Measurements from ENCODE around the gene DENND2C.

DENND2C gene

GRCh38 chr1:114677691-114678090, 7.8 kb upstream of the DENND2C start:
- DNase-seq = no peak

- no peak for DNase-seq
Observed at GRCh38 chr1:114676115-114676514, 6.3 kb upstream of the DENND2C start.

GRCh38 chr1:114671939-114672275, 2.1 kb upstream of the DENND2C start:
- no peak for DNase-seq

- DNase-seq = no peak
Observed at GRCh38 chr1:114671011-114671938, 1.4 kb upstream of the DENND2C start.

DNA sequence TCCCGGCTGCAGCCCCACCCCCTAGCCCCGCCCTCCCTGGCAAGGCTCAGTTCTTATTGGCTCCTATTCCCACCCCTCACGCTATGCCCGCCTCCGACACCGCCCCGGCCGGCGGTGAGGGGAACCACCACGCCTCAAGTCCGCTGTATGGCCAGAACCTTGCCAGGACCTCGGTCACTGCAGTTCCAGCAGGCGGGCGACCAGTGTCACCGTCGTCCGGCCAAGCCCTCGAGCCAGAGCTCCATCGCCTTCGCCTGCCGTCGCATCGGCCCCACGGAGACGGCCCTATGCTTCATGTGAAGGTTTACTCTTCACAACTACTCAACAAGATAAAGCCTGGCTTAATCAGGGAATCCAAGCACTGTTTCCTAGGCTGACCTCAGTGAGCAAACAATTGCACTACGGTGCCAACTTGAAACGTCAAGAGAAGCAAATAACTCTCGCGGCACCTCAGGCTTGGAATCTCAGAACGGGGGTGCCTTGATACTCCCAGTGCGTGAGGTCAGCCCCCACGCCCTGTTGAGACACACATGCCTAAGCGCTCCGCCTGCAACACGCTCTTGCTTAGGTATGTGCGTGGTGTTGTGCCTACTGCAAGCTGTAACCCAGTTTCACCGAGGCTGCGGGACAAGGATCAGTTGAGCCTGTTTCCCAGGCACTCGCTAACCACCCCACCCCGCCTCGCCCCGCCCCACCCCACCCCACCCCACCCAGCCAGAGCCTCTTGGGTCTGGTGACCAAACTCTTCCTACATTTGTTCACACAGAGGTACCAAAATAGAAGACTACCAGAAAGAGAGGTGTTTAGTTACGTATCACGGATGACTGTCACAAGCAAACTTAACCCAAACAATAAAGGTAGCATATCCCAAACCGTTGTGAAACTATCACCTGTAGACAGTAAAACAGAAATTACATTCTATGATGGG, 498 bp upstream of the DENND2C start:
- DNase-seq = peak; percentile 85

DNA sequence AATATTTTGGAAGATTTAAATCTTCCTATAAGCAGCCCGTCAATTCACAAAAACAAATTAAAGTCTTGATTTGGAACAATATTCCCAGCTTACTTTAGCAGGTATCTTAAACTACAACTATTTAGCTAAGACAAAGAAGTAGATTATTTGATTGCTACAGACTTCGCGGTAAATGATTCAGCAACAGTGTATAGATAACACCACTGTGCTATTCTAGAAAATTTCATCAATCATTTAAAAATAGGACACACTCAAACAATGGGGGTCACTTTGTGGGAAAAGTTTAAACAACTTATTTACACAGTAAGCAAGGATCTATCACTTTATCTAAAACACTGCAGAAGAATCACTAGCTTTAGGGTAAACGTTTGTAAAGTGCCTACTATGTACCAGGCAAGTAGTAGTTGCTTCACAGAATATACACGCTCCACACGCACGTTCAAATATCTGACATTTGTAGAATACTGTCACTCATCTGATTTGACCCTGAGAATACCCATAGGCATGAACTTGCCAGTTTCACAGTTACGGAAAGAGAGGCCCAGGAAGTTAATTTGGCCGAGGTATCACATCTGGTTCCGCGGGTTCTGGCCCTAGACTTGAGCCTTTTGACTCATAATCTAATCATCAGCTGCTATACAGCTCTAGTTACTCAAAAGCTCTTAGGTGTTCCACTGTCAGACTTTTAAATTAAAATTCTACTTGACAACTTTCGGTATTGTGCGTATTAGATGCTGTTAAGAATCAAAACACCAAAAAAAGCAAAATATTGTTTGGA, 876 bp downstream of the DENND2C start:
- no peak for DNase-seq

DNA sequence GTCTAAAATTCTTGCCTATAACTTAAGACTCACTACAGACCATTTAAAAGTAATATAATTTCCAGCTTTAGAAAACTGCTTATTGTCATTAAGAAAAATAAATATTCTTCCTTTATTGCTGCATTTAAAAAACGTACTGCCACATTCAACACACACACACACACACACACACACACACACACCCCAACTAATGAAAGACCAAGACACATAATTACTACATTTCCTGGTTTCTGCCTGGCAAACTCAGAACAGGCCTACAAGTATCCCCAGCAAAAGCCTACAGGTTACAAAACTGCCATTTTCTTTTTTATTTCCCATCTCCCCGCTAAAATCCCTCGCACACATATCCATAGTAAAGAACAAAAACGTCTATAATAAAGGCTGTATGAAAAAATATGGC, 1.5 kb downstream of the DENND2C start:
- DNase-seq = no peak

GRCh38 chr1:114666954-114667353, 2.9 kb downstream of the DENND2C start:
- DNase-seq = no peak

DNA sequence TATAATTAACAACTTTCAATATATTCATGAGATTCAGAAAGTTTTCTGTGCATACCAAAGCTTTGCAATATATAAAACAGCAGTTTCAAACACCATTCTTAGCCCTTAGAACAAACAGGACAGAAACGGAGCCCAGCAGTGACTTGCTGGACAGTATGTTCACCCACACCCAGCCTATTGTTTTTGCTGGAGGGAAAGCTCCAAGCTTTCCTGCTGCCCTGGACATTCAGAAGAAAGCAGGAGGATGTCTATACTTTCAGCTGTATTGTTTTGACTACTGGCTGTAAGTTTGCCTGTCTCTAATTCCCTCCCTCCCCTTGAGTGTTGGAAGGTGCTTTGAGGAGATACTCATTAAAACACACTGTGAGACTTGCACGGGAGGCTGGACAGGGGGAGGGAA, 9.6 kb downstream of the DENND2C start:
- DNase-seq = no peak

DNA sequence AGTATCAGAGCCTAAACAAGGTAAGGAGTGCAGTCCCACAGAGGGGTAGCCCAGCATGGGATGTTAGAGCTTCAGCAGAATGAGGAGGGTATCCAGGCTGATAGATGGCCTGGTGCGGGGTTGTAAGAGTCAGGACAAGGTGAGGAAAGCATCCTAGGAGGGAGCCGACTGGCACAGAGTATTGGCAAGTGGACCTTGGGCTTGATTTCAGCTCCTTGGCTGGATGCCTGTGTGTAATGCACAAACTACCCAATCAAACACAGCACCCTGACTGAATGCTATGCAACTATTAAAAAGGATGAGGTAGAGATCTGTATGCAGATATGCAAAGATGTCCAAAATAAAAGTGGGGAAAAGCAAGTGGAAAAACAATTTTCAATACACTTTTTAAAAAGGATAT, 18.0 kb downstream of the DENND2C start:
- no peak for DNase-seq

- no peak for DNase-seq
Observed at GRCh38 chr1:114648503-114648902, 21.3 kb downstream of the DENND2C start.

GRCh38 chr1:114641377-114641776, 28.5 kb downstream of the DENND2C start:
- no peak for DNase-seq

DNA sequence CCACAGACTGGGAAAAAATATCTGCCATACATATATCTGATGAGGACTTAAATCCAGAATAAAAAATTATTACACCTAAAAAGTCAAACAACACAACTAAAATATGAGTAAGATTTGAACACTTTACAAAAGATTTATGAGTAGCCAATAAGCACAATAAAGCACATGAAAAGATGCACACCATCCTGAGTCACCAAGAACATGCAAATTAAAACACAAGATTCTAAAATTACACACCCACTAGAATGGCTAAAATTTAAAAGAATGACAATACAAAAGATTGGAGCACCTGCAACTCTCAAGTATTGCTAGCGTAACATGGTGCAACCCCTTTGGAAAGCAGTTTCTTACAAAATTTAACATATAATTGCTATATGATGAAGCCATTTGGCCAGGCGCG, 30.9 kb downstream of the DENND2C start:
- no peak for DNase-seq

- DNase-seq = no peak
Observed at GRCh38 chr1:114632427-114632826, 37.4 kb downstream of the DENND2C start.

DNA sequence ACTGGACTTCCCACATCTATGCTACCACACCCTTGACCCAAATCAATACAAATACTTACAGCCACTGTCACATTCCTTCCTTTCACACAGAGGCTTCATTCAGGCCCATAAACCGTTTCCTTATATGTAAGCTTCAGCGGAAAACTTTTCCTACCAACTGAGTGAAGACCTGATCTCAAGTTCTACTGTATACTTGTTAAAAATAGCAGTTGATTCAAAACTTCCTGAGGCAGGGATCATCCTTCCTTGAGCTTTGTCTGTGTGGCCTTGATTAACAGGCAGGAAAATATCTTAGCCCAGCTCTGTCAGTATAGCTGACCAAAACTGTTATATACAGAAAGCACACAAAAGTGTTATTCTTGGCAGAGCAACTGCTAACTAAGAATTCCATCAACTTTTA, 42.7 kb downstream of the DENND2C start:
- no peak for DNase-seq

DNA sequence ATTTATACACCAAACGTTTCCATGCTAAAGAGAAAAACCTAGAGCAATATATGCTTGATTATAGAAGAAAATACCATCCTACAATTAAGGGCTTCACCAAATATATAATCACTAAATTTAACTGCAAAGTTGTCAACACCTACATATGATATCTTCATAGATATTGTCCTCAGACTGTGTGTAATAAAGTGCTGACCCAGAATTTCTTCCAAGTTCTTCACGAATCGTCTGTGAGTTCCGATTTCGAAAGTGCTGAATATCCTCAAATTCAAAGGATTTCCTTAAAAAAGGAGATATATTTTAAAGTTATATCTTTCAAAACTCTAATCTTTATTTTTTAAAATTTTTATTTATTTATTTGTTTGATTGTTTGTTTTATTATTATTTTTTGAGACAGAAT, 46.5 kb downstream of the DENND2C start:
- no peak for DNase-seq

DNA sequence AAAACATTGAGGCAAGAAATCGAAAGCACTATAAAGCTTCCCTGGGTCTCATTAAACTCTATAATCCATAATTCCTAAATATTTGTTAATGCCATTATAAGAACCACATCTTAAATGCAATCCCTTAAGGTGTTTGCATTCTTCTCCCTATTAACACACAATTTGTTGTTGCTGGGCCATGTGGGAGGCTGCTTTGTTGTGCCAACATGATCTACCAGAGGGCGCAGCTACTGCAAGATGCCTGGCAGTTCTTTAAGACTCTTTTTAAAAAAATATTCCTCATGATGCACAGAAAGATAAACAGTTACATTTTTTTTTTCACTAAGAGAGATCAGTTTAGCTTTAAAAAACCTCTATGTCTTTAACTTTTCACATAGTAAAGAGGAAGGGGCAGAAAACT, 49.4 kb downstream of the DENND2C start:
- DNase-seq = no peak

- DNase-seq = no peak
Observed at GRCh38 chr1:114618606-114619005, 51.2 kb downstream of the DENND2C start.

DNA sequence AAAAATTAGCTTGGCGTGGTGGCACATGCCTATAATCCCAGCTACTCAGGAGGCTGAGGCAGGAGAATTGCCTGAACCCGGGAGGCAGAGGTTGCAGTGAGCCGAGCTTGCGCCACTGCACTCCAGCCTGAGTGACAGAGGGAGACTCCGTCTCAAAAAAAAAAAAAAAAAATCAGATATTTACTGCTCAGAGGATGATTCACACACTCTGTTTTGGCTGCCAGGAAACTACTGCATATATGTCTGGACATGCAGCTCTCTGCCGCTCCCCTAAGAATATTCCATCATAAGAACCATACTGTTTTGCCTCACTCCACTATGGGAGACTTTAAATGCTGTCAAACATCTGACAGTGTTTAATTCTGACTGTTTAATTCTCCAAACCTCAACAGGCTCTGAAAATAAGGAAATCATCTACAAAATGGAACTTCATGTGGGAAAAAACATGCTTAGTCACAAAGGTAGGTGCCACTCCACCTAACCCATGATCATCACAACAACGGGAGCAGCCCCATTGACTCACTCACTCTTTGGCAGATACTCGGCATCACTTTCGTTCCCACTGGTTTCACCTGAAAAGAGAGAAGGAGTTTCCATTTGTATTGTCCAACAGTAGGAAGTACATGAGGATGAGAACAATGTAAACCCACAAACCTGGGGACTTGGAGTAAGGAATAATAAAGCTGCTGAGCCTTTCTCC, 59.2 kb downstream of the DENND2C start:
- DNase-seq = no peak

- DNase-seq = no peak
Observed at GRCh38 chr1:114609826-114610225, 60.0 kb downstream of the DENND2C start.

GRCh38 chr1:114609026-114609425, 60.8 kb downstream of the DENND2C start:
- DNase-seq = no peak

DNA sequence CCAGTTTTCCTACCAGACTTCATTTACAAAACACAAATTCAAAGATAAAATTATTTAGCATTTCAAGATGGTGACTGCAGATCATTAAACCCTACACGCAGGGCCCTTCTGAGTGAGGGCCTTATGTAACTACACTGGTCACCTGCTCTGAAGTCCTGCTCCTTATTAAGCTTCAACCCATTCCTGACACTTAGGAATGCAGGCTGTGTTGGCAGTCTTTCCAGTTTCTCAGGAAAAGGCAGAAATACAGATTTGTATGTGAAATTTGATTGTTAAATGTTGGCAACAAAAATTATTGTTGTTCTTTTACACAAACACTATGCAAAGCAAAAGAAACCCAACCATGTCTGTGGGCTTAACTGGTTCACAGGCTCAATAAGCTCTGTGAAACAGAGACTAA, 62.6 kb downstream of the DENND2C start:
- DNase-seq = no peak

DNA sequence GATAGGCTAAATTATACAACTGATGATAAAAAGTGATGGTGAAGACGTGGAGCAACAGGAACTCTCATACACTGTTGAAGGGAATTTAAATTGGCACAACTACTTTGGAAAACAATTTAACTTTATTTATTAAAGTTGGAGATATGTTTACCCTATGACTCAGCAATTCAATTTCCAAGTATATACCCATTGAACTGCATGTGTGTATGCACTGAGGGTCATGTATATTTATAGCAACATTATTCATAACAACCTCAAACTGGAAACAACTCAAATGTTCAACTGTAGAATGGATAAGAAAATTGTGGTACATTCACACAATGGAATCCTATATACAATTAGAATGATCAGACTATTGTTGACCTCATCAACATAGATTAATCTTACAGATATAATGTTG, 71.9 kb downstream of the DENND2C start:
- no peak for DNase-seq

Measured in stimulated activated CD4-positive, alpha-beta T cell treated with anti-CD3 and anti-CD28 coated beads, Interleukin-4, amount 100 ng/mL, for 24 hours (primary cell).